ENCODE measurements around the gene SLC30A3.

SLC30A3 gene

DNA sequence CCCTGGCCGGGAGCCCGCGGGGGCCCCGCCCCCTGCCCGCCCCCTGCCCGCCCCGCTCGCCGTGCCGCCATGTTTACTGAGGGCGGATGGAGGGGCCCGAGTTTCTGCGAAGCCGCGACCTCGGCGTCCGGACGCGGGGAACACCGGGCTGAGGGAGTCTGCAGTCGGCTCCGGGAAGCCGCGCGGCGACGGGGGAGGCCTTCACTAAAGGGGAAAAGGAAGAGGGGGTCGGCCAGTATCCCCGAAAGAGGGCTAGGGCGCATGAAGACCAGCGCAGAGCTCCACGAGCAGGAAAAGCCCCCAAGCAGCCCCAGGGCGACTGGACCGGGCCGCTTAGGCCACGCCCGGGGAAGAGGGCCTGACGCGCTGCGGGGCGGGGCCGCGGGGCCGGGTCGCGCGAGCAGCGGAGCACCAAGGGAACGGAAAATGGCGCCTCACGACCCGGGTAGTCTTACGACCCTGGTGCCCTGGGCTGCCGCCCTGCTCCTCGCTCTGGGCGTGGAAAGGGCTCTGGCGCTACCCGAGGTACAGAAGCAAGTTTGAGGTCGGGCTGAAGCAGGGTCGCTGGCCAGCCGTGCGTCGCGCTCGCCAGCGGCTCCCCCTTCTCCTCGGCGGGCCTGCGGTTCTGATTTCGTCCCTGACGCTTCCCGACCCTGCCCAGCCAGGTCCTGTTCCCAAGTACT, 50.8 kb downstream of the SLC30A3 start, which contains the start of the genes ATRAID and SLC5A6:
TSS of gene ATRAID (plus strand) at position 99 of the 683 bp plus-strand sequence. CDS start at position 427, 328 bp downstream.
TSS of gene SLC5A6 (minus strand) at position 326 of the 683 bp plus-strand sequence. CDS start 4,618 bp downstream, outside the sequence.
- Histone ChIP-seq H4K20me1 (peaks cover 0 to 25% (median 7%) of the 10 kb centered on the region in 11 experiments; a peak in 9 of 22 replicates), H3K4me2 (peak within 1 kb of the TSS; percentile 89 to 98 (median 97)), H3K4me3 (peak within 1 kb of the TSS; percentile 71 to 91 (median 78)), H3K27ac (peak within 1 kb of the TSS; percentile 92 to 99 (median 96)), H3K36me3 (peaks cover 26 to 56% (median 40%) of the 10 kb centered on the region in 11 experiments), H3K27me3 (no peaks in the 10 kb centered on the region), H3K9ac (peak within 1 kb of the TSS; percentile 91 to 100 (median 98)), H3K4me1 (peaks cover 42 to 60% (median 47%) of the 10 kb centered on the region in 10 experiments), H3K9me3 (replicated peaks in 1 of 11) (no peaks in the 10 kb centered on the region)
- no peak for TF ChIP-seq Cebpa-rat (IDR thresholded peaks at IDR 0.05)

DNA sequence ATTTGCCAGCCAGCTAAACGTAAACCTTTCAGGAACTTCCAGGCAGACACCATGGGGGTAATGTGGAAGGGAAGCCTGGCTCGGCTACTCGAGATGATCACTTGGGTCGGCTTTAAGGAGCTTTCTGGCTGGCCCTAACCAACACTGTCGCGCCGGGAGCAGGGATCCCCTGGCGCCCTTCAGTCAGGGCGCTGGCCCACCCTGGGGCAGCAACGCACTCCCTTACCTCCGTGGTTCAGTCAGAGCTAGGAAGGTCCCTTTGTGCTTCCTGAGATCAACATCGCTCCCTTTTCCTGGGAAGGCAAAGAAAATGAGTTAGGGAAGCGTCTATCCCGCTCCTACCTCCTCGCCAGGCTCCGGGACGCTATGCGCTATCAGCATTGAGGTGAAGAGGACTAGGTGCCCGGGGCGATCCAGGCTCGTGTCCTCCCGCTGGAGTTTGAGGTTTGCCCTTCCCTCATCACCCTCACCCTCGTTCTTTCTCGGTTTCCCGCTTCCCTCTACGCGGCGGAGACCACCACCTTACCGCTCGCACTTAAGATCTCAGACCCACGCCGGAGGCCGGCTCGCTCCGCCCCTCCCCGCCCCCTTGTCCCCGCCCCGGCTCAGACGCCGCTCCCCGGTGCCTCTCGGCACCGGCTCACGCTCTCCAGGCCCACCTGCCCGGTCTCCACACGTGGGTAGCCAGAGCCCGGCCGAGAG, 51.5 kb downstream of the SLC30A3 start:
- Histone ChIP-seq H3K36me3 (peaks cover 32 to 63% (median 44%) of the 10 kb centered on the region in 11 experiments), H3K27me3 (no peaks in the 10 kb centered on the region), H3K9me3 (replicated peaks in 1 of 11) (no peaks in the 10 kb centered on the region), H4K20me1 (peaks cover 0 to 32% (median 11%) of the 10 kb centered on the region in 11 experiments; a peak in 10 of 22 replicates), H3K4me3 (peak overlapping the region; percentile 71 to 91 (median 78)), H3K9ac (peak overlapping the region; percentile 91 to 100 (median 98)), H3K4me2 (peak overlapping the region; percentile 82 to 98 (median 93)), H3K27ac (peak overlapping the region in 10 of 11 experiments; percentile 92 to 99 (median 96); a peak in 21 of 22 replicates), H3K4me1 (peaks cover 36 to 55% (median 42%) of the 10 kb centered on the region in 10 experiments)
- TF ChIP-seq Cebpa-rat (IDR thresholded peaks at IDR 0.05) = no peak

DNA sequence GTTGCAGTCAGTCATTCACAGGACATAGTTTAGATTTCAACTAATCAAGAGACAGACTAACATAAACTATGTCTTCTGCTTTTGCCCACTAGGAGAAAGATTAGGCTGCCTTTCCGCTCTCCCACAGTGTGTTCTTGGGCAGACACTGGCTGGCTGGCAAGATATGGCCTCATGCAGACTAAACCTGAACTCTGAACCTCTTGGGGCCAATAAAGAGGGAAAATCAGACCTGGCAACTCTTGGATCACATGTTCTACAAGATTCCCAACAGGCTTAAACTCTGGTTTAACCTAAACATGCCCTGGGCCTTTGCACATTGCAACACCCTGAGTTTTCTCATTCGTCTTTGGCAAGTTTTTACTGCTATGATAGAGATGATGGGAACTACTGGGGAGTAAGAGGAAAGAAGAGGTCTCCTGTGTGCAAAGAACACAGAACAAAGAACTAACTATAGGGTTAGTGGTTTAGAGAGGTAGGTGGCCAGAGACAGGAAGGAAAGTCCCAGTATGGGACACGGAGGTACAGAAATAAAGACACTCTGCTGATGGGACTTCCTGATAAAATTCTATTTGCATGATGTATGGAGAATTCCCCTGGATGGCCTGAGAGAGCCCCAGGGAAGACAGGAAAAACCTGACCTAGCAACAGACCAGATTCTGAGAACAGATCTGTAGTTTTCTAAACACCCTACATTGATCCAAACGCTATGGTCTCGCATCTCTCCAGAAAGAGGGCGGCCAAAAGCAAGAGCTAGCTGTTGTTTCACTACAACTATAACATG, 53.0 kb downstream of the SLC30A3 start:
- Histone ChIP-seq H4K20me1 (peaks cover 0 to 47% (median 25%) of the 10 kb centered on the region in 11 experiments; a peak in 12 of 22 replicates), H3K4me1 (peaks cover 35 to 55% (median 42%) of the 10 kb centered on the region in 10 experiments), H3K27me3 (no peaks in the 10 kb centered on the region), H3K4me3 (peak overlapping the region in 7 of 10 experiments; percentile 4 to 91 (median 45); a peak in 8 of 20 replicates), H3K27ac (peak overlapping the region in 3 of 11 experiments; percentile 7 to 34 (median 9); a peak in 5 of 22 replicates), H3K4me2 (peak overlapping the region; percentile 56 to 98 (median 93)), H3K9ac (peak overlapping the region in 9 of 11 experiments; percentile 3 to 95 (median 41); a peak in 15 of 22 replicates), H3K36me3 (peaks cover 41 to 69% (median 52%) of the 10 kb centered on the region in 11 experiments), H3K9me3 (replicated peaks in 1 of 11) (no peaks in the 10 kb centered on the region)
- no peak for TF ChIP-seq Cebpa-rat (IDR thresholded peaks at IDR 0.05)

DNA sequence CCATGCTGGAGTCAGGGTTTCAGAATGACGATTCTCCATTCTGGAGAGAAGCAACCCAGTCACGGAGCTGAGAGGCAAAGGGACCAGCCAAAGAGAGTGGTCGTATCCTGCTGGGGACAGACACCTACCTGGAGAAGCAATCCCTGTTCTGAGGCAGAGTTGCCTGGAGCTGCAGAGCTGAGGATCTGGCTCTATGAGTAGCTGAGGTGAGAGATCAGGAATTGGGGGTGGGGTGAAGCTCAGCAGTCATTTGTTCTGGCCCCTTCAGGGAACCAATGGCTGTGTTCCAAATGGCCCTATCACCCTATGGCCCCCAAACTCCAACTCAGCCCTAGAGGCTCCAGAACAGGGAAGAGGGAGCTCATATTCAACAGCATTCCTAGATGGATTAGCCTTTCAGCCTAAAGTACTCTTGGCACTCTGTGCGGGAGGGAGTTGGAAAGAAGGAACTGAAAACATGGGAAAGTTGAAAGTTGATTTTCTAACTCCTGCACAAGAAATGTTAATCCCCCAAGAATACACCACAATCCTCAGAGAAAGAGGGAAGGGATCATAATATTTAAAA, 54.3 kb downstream of the SLC30A3 start:
- Histone ChIP-seq H3K4me1 (peaks cover 30 to 55% (median 38%) of the 10 kb centered on the region in 10 experiments), H3K4me2 (peak overlapping the region in 10 of 11 experiments; percentile 2 to 98 (median 84); a peak in 8 of 22 replicates), H3K9ac (no peak overlapping the region), H3K4me3 (no peak overlapping the region), H3K27ac (no peak overlapping the region), H3K27me3 (no peaks in the 10 kb centered on the region), H3K36me3 (peaks cover 52 to 69% (median 64%) of the 10 kb centered on the region in 11 experiments), H4K20me1 (peaks cover 0 to 60% (median 28%) of the 10 kb centered on the region in 11 experiments; a peak in 12 of 22 replicates), H3K9me3 (replicated peaks in 1 of 11) (no peaks in the 10 kb centered on the region)
- no peak for TF ChIP-seq Cebpa-rat (IDR thresholded peaks at IDR 0.05)

DNA sequence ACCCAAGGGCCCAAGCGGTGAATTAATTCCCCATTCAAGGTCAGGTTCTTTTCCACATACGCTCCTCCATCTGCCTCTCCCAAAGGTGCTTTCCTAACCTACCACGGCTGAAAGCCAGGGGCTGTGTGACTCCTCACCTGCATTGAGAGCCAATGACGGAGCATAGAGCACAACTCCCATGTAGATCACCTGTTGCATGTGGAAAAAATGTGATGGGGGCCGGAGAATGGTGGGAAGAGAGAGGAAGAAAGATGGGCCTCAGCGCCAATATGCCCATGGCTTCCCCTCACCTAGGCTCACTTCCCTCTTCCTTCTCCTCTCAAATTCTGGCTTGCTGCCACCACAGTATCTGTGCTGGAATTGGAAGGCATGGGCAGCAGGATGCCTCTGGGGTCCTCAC, 56.5 kb downstream of the SLC30A3 start:
- Histone ChIP-seq H3K4me1 (peaks cover 23 to 54% (median 29%) of the 10 kb centered on the region in 10 experiments), H3K27ac (no peak overlapping the region)
- TF ChIP-seq Cebpa-rat (IDR thresholded peaks at IDR 0.05) = no peak

DNA sequence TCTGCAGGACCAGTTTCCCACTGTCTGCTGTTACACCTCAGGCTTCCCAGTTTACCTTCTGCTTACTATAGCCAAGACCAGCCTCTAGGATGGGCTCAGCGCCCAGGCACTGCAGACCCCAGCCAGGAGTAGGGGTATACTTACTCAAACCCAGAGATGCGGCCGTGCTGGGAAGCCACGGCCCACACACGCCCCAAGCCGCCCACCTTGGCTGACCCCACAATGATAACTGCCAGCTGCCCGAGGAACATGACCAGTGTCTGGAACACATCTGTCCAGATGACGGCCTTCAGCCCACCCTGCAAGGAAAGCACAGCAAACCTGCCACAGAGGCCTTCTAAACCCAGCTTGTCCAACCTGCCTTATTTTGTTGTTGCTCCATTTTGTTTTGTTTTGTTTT, 57.6 kb downstream of the SLC30A3 start:
- peaks cover 83 to 100% (median 96%) of the 10 kb centered on the region in 11 experiments for H3K36me3 ChIP-seq
- no peak for TF ChIP-seq Cebpa-rat (IDR thresholded peaks at IDR 0.05)
- peaks cover 12 to 42% (median 19%) of the 10 kb centered on the region in 10 experiments for H3K4me1 ChIP-seq
- no peaks in the 10 kb centered on the region for H3K27me3 ChIP-seq
- no peak overlapping the region for H3K4me2 ChIP-seq
- H3K4me3 ChIP-seq = no peak overlapping the region
- no peak overlapping the region for H3K27ac ChIP-seq
- H3K9ac ChIP-seq = no peak overlapping the region
- H4K20me1 ChIP-seq = peaks cover 0 to 81% (median 28%) of the 10 kb centered on the region in 11 experiments; a peak in 12 of 22 replicates
- no peaks in the 10 kb centered on the region for H3K9me3 ChIP-seq (replicated peaks in 1 of 11)

More for the DNA sequence above, 56.5 kb downstream of the SLC30A3 start:
- Histone ChIP-seq H3K27me3 (no peaks in the 10 kb centered on the region), H4K20me1 (peaks cover 0 to 79% (median 28%) of the 10 kb centered on the region in 11 experiments; a peak in 12 of 22 replicates), H3K36me3 (peaks cover 74 to 90% (median 86%) of the 10 kb centered on the region in 11 experiments), H3K9me3 (replicated peaks in 1 of 11) (no peaks in the 10 kb centered on the region), H3K4me3 (no peak overlapping the region), H3K9ac (no peak overlapping the region), H3K4me2 (no peak overlapping the region)

DNA sequence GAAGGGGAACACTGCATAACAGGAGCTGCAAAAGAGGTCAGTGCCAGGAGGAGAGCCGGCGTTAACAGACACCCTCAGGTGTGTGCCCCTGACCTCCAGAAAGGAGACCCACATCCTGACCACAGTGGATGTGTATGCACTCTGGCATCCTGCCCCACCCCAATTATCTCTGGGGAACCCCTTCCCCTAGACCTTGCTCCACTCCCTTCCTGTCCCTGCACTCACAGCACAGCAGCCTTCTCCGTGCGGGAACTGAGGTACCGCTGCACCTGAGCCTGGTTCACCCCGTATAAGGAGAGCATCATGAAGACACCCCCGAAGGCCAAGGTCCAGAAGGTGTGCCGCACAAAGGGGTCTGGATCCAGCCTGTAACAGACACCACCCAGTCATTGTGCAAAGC, 58.3 kb downstream of the SLC30A3 start:
- Histone ChIP-seq H3K27ac (no peak overlapping the region), H3K4me1 (peaks cover 6 to 36% (median 12%) of the 10 kb centered on the region in 10 experiments), H4K20me1 (peaks cover 0 to 81% (median 28%) of the 10 kb centered on the region in 11 experiments; a peak in 12 of 22 replicates), H3K9ac (no peak overlapping the region), H3K9me3 (replicated peaks in 1 of 11) (no peaks in the 10 kb centered on the region), H3K27me3 (no peaks in the 10 kb centered on the region), H3K4me2 (no peak overlapping the region), H3K4me3 (no peak overlapping the region), H3K36me3 (peaks cover 89 to 100% (median 98%) of the 10 kb centered on the region in 11 experiments)
- no peak for TF ChIP-seq Cebpa-rat (IDR thresholded peaks at IDR 0.05)

DNA sequence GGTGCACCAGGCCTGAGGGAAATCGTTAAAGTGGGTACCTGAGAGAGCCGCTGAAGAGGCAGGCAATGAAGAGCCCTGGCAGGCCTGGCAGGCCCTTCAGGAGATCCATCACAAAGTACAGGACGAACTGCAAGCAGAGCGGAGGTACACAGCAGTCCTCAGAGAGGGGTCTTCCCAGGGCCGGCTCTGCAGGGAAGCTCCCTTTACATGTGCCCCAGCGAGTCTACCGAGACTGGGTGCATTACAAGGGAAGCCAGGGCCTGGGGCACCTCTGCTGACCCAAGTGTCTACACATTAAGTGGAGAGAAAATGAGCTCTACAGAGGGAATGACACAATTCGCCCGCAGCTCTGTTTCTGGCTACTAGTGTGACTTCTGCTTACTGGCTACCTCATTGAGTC, 59.1 kb downstream of the SLC30A3 start:
- Histone ChIP-seq H3K4me1 (peaks cover 0 to 28% (median 5%) of the 10 kb centered on the region in 10 experiments; a peak in 12 of 20 replicates), H3K27ac (no peak overlapping the region), H4K20me1 (peaks cover 0 to 73% (median 28%) of the 10 kb centered on the region in 11 experiments; a peak in 12 of 22 replicates), H3K9ac (no peak overlapping the region), H3K36me3 (peaks cover 92 to 100% (median 98%) of the 10 kb centered on the region in 11 experiments), H3K9me3 (replicated peaks in 1 of 11) (no peaks in the 10 kb centered on the region), H3K4me3 (no peak overlapping the region), H3K27me3 (no peaks in the 10 kb centered on the region), H3K4me2 (no peak overlapping the region)
- TF ChIP-seq Cebpa-rat (IDR thresholded peaks at IDR 0.05) = no peak
